Measurements from ENCODE around the gene PIGU. TPM values are rescaled to one million over a fixed set of nuclear protein-coding genes. Genes with fewer than 3 reads are reported as not detected.

The PIGU gene
- total and polyA plus RNA-seq, 2 of the 13 experiments (the other 11 are each of a cell fraction or from before 2014, with no cell fraction given): 45.5 to 231 TPM

DNA sequence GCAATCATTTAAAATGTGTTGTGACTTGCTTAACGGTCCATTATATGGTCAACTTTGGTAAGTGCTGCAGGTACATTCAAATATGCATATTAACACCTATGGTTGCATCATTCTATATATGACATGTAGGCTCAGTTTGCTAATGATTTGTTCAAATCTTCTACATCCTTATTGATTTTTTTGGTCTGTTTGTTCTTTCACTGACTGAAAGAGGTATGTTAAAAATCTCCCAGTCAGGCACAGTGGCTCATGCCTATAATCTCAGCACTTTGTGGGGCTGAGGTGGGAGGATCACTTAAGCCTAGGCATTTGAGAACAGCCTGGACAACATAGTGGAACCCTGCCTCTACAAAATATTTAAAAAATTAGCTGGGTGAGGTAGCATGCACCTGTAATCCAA is 29.2 kb downstream of the PIGU start (continued):
- no peak for TF ChIP-seq PAX8 (CRISPR knock-in tag; IDR thresholded peaks at IDR 0.05; ENCODE audit: borderline replicate concordance)
- TF ChIP-seq, protein P1, sequence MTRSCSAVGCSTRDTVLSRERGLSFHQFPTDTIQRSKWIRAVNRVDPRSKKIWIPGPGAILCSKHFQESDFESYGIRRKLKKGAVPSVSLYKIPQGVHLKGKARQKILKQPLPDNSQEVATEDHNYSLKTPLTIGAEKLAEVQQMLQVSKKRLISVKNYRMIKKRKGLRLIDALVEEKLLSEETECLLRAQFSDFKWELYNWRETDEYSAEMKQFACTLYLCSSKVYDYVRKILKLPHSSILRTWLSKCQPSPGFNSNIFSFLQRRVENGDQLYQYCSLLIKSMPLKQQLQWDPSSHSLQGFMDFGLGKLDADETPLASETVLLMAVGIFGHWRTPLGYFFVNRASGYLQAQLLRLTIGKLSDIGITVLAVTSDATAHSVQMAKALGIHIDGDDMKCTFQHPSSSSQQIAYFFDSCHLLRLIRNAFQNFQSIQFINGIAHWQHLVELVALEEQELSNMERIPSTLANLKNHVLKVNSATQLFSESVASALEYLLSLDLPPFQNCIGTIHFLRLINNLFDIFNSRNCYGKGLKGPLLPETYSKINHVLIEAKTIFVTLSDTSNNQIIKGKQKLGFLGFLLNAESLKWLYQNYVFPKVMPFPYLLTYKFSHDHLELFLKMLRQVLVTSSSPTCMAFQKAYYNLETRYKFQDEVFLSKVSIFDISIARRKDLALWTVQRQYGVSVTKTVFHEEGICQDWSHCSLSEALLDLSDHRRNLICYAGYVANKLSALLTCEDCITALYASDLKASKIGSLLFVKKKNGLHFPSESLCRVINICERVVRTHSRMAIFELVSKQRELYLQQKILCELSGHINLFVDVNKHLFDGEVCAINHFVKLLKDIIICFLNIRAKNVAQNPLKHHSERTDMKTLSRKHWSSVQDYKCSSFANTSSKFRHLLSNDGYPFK (CRISPR knock-in tag; IDR thresholded peaks at IDR 0.05; ENCODE audit: borderline replicate concordance): no peak
- no peak for TF ChIP-seq SRY (CRISPR knock-in tag; IDR thresholded peaks at IDR 0.05)
- TF ChIP-seq, protein P2, sequence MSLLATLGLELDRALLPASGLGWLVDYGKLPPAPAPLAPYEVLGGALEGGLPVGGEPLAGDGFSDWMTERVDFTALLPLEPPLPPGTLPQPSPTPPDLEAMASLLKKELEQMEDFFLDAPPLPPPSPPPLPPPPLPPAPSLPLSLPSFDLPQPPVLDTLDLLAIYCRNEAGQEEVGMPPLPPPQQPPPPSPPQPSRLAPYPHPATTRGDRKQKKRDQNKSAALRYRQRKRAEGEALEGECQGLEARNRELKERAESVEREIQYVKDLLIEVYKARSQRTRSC (CRISPR knock-in tag; IDR thresholded peaks at IDR 0.05; ENCODE audit: low read depth): no peak
- TF ChIP-seq, protein P3, sequence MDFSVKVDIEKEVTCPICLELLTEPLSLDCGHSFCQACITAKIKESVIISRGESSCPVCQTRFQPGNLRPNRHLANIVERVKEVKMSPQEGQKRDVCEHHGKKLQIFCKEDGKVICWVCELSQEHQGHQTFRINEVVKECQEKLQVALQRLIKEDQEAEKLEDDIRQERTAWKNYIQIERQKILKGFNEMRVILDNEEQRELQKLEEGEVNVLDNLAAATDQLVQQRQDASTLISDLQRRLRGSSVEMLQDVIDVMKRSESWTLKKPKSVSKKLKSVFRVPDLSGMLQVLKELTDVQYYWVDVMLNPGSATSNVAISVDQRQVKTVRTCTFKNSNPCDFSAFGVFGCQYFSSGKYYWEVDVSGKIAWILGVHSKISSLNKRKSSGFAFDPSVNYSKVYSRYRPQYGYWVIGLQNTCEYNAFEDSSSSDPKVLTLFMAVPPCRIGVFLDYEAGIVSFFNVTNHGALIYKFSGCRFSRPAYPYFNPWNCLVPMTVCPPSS (IDR thresholded peaks at IDR 0.05): no peak
- TF ChIP-seq ZNF468 (CRISPR knock-in tag; IDR thresholded peaks at IDR 0.05): no peak
- no peak for TF ChIP-seq DNMT1 (CRISPR knock-in tag; IDR thresholded peaks at IDR 0.05)
- TF ChIP-seq, protein P4, sequence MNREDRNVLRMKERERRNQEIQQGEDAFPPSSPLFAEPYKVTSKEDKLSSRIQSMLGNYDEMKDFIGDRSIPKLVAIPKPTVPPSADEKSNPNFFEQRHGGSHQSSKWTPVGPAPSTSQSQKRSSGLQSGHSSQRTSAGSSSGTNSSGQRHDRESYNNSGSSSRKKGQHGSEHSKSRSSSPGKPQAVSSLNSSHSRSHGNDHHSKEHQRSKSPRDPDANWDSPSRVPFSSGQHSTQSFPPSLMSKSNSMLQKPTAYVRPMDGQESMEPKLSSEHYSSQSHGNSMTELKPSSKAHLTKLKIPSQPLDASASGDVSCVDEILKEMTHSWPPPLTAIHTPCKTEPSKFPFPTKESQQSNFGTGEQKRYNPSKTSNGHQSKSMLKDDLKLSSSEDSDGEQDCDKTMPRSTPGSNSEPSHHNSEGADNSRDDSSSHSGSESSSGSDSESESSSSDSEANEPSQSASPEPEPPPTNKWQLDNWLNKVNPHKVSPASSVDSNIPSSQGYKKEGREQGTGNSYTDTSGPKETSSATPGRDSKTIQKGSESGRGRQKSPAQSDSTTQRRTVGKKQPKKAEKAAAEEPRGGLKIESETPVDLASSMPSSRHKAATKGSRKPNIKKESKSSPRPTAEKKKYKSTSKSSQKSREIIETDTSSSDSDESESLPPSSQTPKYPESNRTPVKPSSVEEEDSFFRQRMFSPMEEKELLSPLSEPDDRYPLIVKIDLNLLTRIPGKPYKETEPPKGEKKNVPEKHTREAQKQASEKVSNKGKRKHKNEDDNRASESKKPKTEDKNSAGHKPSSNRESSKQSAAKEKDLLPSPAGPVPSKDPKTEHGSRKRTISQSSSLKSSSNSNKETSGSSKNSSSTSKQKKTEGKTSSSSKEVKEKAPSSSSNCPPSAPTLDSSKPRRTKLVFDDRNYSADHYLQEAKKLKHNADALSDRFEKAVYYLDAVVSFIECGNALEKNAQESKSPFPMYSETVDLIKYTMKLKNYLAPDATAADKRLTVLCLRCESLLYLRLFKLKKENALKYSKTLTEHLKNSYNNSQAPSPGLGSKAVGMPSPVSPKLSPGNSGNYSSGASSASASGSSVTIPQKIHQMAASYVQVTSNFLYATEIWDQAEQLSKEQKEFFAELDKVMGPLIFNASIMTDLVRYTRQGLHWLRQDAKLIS (CRISPR knock-in tag; IDR thresholded peaks at IDR 0.05): no peak
- TF ChIP-seq TBP (CRISPR knock-in tag; IDR thresholded peaks at IDR 0.05): no peak
- TF ChIP-seq, protein P5, sequence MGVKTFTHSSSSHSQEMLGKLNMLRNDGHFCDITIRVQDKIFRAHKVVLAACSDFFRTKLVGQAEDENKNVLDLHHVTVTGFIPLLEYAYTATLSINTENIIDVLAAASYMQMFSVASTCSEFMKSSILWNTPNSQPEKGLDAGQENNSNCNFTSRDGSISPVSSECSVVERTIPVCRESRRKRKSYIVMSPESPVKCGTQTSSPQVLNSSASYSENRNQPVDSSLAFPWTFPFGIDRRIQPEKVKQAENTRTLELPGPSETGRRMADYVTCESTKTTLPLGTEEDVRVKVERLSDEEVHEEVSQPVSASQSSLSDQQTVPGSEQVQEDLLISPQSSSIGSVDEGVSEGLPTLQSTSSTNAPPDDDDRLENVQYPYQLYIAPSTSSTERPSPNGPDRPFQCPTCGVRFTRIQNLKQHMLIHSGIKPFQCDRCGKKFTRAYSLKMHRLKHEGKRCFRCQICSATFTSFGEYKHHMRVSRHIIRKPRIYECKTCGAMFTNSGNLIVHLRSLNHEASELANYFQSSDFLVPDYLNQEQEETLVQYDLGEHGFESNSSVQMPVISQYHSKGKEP (CRISPR knock-in tag; IDR thresholded peaks at IDR 0.05): no peak
- TF ChIP-seq RXRB (CRISPR knock-in tag; IDR thresholded peaks at IDR 0.05; ENCODE audit: borderline replicate concordance): peak; percentile 34; the same call in 1 of the 2 replicates
- TF ChIP-seq, protein P6, sequence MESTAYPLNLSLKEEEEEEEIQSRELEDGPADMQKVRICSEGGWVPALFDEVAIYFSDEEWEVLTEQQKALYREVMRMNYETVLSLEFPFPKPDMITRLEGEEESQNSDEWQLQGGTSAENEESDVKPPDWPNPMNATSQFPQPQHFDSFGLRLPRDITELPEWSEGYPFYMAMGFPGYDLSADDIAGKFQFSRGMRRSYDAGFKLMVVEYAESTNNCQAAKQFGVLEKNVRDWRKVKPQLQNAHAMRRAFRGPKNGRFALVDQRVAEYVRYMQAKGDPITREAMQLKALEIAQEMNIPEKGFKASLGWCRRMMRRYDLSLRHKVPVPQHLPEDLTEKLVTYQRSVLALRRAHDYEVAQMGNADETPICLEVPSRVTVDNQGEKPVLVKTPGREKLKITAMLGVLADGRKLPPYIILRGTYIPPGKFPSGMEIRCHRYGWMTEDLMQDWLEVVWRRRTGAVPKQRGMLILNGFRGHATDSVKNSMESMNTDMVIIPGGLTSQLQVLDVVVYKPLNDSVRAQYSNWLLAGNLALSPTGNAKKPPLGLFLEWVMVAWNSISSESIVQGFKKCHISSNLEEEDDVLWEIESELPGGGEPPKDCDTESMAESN (CRISPR knock-in tag; conservative IDR thresholded peaks at IDR 0.05): 0 out of 2 replicates have a peak, but pooled peaks have one; percentile 49
- no peak for TF ChIP-seq ARNT (IDR thresholded peaks at IDR 0.05)
- TF ChIP-seq, protein P7, sequence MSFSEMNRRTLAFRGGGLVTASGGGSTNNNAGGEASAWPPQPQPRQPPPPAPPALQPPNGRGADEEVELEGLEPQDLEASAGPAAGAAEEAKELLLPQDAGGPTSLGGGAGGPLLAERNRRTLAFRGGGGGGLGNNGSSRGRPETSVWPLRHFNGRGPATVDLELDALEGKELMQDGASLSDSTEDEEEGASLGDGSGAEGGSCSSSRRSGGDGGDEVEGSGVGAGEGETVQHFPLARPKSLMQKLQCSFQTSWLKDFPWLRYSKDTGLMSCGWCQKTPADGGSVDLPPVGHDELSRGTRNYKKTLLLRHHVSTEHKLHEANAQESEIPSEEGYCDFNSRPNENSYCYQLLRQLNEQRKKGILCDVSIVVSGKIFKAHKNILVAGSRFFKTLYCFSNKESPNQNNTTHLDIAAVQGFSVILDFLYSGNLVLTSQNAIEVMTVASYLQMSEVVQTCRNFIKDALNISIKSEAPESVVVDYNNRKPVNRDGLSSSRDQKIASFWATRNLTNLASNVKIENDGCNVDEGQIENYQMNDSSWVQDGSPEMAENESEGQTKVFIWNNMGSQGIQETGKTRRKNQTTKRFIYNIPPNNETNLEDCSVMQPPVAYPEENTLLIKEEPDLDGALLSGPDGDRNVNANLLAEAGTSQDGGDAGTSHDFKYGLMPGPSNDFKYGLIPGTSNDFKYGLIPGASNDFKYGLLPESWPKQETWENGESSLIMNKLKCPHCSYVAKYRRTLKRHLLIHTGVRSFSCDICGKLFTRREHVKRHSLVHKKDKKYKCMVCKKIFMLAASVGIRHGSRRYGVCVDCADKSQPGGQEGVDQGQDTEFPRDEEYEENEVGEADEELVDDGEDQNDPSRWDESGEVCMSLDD (CRISPR knock-in tag; IDR thresholded peaks at IDR 0.05; ENCODE audit: borderline replicate concordance): no peak
